ENCODE measurements around the gene LDLRAD4.

DNA sequence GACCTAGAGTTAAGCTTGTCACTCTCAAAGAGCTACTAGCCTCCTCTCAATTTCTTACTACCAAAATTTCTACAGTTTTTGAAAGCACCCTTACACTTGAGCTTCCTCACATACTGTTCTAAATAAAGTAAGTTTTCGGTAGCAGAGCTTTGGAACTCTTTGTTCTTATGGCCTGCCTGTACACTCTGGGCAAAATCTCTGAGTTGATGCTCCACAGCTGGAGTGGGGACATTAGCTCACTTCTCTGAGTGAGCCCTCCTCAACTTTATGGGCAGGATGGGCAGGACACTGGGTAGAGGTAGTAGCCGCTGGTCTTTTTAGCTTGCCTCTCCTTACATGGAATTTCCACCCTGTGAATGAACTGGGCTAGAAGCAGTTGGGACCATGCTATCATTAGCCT, 380.0 kb downstream of the LDLRAD4 start:
- TF ChIP-seq CTCF (IDR thresholded peaks at IDR 0.05): no peak
- no peak for TF ChIP-seq EZH2 (IDR thresholded peaks at IDR 0.05; ENCODE audit: borderline replicate concordance, insufficient read depth, low read depth, low read length, poor library complexity, severe bottlenecking)
